Measurements from ENCODE around the gene PISD.

DNA sequence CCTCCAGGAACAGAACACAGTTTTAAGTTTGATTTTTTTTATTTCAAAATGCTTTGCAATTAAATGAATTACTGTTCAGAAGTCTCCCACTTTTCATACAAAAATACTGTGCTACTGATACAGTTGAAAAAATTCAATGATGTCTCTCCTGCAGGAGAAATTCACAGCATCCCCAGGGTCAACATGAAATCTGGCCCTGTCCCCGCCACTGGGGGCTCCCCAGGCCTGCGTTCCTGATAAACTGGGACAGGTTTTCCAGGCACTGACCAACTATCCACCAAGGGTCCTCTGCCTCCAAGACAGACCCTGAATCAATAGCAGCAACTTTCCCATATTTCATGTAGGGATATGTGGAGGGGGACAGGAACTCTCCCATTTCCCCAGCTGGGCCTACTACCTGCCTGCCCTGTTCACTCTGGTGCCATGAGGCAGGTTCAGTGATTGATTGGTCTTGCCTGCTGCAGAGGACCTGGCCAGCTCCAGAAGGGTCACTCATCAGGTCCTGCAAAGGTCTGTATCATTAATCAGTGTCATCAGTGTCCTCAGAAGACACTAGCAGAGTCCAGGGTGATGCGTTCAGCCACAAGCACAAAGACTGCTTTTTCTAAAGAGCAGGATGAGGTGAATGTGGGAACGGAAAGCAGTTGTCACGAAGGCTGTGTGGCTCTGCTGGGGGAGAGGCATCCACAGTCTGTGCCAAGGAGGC, 43.4 kb downstream of the PISD start:
- TF ChIP-seq CTCF (IDR thresholded peaks at IDR 0.05) (no peak), EZH2 (IDR thresholded peaks at IDR 0.05) (no peak)

Data from neural progenitor cell (in vitro differentiated cells).